Glutamatergic neuron (in vitro differentiated cells): ENCODE measurements around the gene ELFN2. TPM values are rescaled to one million over a fixed set of nuclear protein-coding genes. Genes with fewer than 3 reads are reported as not detected.

Source experiments
- DNase-seq: peaks from one replicate; pipeline ENCODE4 v3.0.0; 2022
- H3K27ac Mint-ChIP-seq: one replicate; pipeline ENCODE4 v1.8.0; 2020; ENCODE audit warnings: mild to moderate bottlenecking, mixed read lengths, inconsistent platforms; ENCODE audit not compliant: unreplicated experiment
- H3K27me3 Mint-ChIP-seq: one replicate; pipeline ENCODE4 v1.8.0; 2020; ENCODE audit warnings: mild to moderate bottlenecking, moderate library complexity, mixed read lengths, inconsistent platforms; ENCODE audit not compliant: unreplicated experiment
- H3K36me3 Mint-ChIP-seq: one replicate; pipeline ENCODE4 v1.8.0; 2020; ENCODE audit warnings: mild to moderate bottlenecking, mixed read lengths, inconsistent platforms; ENCODE audit not compliant: unreplicated experiment
- H3K4me1 Mint-ChIP-seq: one replicate; pipeline ENCODE4 v1.8.0; 2020; ENCODE audit warnings: mild to moderate bottlenecking, low read depth, mixed read lengths, inconsistent platforms; ENCODE audit not compliant: unreplicated experiment
- H3K4me3 Mint-ChIP-seq: one replicate; pipeline ENCODE4 v1.8.0; 2020; ENCODE audit warnings: mild to moderate bottlenecking, mixed read lengths, inconsistent platforms; ENCODE audit not compliant: unreplicated experiment
- H3K9me3 Mint-ChIP-seq: one replicate; pipeline ENCODE4 v1.8.0; 2020; ENCODE audit warnings: mild to moderate bottlenecking, moderate library complexity, mixed read lengths, inconsistent platforms; ENCODE audit not compliant: unreplicated experiment
- total RNA-seq: library from RNA; stranded (reverse); fragmentation: NEBNext Ultra II Directional; extraction: Animal tissue kit (Norgen Biotek cat#: 25700); gene quantifications from one replicate; pipeline ENCODE4 v1.2.1, GENCODE V29; 2021; ENCODE audit not compliant: unreplicated experiment
- TF ChIP-seq, protein P1 (sequence below): fragments of 200-600 bp; sonication (generic); IDR thresholded peaks from one replicate; pipeline ENCODE4 v1.5.0; 2021; ENCODE audit not compliant: partially characterized antibody, unreplicated experiment

The ELFN2 gene
- total RNA-seq, 1 donor from 2014 or later = 7.3 TPM

DNA sequence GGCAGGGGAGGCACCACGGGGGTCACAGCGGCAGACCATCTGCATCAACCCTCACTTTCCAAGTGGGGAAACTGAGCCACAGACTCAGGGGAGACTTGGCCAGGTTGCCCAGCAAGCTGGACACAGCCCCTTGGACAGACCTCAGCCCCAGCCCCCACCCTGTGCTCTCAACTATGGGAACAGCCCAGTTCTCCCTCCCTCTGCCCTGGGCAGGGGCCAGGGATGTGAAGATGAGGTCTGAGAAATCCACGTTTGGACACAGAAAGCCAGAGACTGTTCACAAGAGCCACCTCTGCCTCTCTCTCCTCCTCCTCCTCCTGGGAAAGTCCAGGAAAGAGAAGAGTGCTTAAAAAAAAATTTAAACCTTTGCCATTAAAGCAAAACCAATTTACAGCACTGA lies 50.1 kb downstream of the ELFN2 start:
- Mint-ChIP-seq H3K27me3 (peaks cover 5% of the 10 kb centered on the region), H3K4me3 (no peak overlapping the region), H3K4me1 (peaks cover 22% of the 10 kb centered on the region), H3K27ac (no peak overlapping the region), H3K9me3 (peaks cover 6% of the 10 kb centered on the region), H3K36me3 (no peaks in the 10 kb centered on the region)
- TF ChIP-seq, protein P1, sequence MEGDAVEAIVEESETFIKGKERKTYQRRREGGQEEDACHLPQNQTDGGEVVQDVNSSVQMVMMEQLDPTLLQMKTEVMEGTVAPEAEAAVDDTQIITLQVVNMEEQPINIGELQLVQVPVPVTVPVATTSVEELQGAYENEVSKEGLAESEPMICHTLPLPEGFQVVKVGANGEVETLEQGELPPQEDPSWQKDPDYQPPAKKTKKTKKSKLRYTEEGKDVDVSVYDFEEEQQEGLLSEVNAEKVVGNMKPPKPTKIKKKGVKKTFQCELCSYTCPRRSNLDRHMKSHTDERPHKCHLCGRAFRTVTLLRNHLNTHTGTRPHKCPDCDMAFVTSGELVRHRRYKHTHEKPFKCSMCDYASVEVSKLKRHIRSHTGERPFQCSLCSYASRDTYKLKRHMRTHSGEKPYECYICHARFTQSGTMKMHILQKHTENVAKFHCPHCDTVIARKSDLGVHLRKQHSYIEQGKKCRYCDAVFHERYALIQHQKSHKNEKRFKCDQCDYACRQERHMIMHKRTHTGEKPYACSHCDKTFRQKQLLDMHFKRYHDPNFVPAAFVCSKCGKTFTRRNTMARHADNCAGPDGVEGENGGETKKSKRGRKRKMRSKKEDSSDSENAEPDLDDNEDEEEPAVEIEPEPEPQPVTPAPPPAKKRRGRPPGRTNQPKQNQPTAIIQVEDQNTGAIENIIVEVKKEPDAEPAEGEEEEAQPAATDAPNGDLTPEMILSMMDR = no peak
- no peak for DNase-seq

DNA sequence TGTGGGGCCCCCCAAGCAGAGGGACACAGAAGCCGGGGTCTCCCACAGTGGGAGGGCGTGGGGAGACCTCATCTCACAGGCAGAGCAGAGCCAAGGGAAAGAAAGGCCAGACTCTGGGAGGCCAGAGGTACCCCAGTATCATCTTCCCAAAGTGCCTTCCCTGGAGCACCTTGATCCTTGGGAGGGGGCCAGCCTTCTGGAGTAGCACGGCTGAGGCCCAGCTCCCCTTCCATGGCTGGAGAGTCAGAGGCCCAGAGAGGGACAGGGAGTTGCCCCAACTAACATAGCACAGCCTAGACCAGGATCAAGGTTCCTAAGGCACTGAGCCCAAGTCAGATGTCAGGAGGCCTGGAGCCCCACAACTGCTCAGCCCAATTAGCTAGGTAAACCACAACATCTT lies 50.6 kb downstream of the ELFN2 start:
- H3K27ac Mint-ChIP-seq = no peak overlapping the region
- peaks cover 3% of the 10 kb centered on the region for H3K9me3 Mint-ChIP-seq
- peaks cover 5% of the 10 kb centered on the region for H3K27me3 Mint-ChIP-seq
- TF ChIP-seq, protein P1 = no peak
- H3K4me1 Mint-ChIP-seq = peaks cover 22% of the 10 kb centered on the region
- no peaks in the 10 kb centered on the region for H3K36me3 Mint-ChIP-seq
- DNase-seq = no peak
- H3K4me3 Mint-ChIP-seq = no peak overlapping the region

DNA sequence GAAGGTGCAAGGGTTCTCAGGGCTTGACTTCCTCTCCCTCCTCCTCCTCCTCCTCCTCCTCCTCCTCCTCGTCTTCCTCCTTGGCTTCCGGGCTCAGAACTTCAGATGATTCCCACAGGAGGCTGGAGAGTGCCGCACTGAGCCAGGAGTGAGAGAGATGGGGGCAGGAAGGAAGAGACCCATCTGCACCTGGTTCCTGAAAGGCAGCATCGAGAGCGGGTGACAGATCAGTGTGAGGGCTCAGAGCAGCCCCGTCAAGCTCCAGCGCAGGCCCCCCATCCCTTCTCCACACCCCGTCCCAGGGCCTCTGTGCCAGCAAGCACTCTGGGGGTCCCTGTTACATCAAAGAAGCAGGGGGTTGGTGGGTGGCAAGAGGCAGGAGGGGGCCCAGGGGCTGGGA lies 51.5 kb downstream of the ELFN2 start:
- Mint-ChIP-seq H3K27me3 (peaks cover 5% of the 10 kb centered on the region), H3K27ac (no peak overlapping the region)

DNA sequence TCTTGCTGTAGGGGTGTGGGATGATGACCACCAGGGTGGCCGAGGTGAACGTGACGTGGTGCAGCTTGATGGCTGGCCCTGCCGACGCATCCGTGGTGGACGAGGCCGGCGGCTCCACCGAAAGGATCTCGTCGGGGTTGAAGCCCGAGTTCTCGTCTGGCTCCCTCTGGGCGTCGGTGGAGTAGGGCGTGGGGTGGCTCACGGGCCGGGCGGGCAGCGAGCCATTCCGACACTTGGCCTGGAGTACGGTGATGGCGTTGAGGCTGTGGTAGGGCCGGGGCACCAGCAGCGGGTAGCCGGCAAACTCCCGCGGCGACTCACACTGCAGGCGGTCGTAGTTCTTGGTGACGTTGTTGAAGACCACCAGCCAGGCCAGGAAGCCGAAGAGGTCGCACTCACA lies 52.7 kb downstream of the ELFN2 start:
- no peak for DNase-seq
- peaks cover 3% of the 10 kb centered on the region for H3K9me3 Mint-ChIP-seq
- H3K27ac Mint-ChIP-seq = no peak overlapping the region
- H3K36me3 Mint-ChIP-seq = no peaks in the 10 kb centered on the region
- no peak overlapping the region for H3K4me3 Mint-ChIP-seq
- TF ChIP-seq, protein P1 = no peak
- H3K27me3 Mint-ChIP-seq = peaks cover 5% of the 10 kb centered on the region
- peaks cover 16% of the 10 kb centered on the region for H3K4me1 Mint-ChIP-seq

More for the DNA sequence above, 51.5 kb downstream of the ELFN2 start:
- TF ChIP-seq, protein P1 = no peak
- Mint-ChIP-seq H3K9me3 (peaks cover 3% of the 10 kb centered on the region), H3K4me3 (no peak overlapping the region), H3K4me1 (peaks cover 15% of the 10 kb centered on the region), H3K36me3 (no peaks in the 10 kb centered on the region)
- no peak for DNase-seq

DNA sequence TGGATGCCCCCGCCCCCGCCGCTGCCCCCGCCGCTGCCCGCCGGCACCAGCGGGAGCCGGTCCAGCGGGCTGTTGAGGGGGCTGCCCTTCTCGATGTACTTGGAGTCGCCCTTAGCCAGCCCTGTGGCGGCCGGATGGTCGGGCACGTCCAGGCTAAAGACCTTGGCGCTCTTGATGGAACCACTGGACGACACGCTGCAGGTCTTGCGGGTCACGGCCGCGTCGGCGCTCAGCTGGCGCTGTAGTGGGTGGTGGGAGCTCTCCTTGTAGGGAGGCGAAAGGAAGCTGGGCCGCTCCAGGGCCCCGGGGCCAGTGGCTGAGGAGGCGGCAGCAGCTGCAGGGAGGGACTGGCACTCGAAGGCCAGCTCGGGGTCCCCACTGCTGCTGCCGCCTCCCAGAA lies 53.8 kb downstream of the ELFN2 start:
- peaks cover 2% of the 10 kb centered on the region for H3K27me3 Mint-ChIP-seq
- no peak overlapping the region for H3K4me3 Mint-ChIP-seq
- H3K27ac Mint-ChIP-seq = no peak overlapping the region
- TF ChIP-seq, protein P1 = no peak
- DNase-seq = no peak
- no peaks in the 10 kb centered on the region for H3K9me3 Mint-ChIP-seq
- no peaks in the 10 kb centered on the region for H3K36me3 Mint-ChIP-seq
- H3K4me1 Mint-ChIP-seq = peaks cover 15% of the 10 kb centered on the region
